GM18873 (cell line): Measurements from ENCODE around the gene PYGB.

ENCODE experiments used
- ATAC-seq: cut with Tn5 transposase; IDR thresholded peaks from one replicate; pipeline ENCODE4 v1.9.1; 2021; ENCODE audit warnings: mild to moderate bottlenecking, moderate library complexity, moderate number of reproducible peaks; ENCODE audit not compliant: unreplicated experiment, low FRiP score

PYGB gene

GRCh38 chr20:25292176-25292891 lies 44.4 kb downstream of the PYGB start:
- ATAC-seq, result no peak

GRCh38 chr20:25293507-25293906 lies 45.6 kb downstream of the PYGB start:
- ATAC-seq, result no peak

GRCh38 chr20:25293910-25294458 lies 46.1 kb downstream of the PYGB start:
- ATAC-seq, result no peak

GRCh38 chr20:25294459-25295385 lies 46.8 kb downstream of the PYGB start:
- ATAC-seq, result no peak

GRCh38 chr20:25295386-25296093 lies 47.7 kb downstream of the PYGB start:
- ATAC-seq, result no peak

GRCh38 chr20:25296094-25297093 lies 48.5 kb downstream of the PYGB start:
- ATAC-seq, result peak; percentile 23

- peak; percentile 66 for ATAC-seq
Measured at GRCh38 chr20:25297141-25297905, 49.4 kb downstream of the PYGB start.

- no peak for ATAC-seq
Measured at GRCh38 chr20:25299806-25300205, 51.9 kb downstream of the PYGB start.

GRCh38 chr20:25300496-25301170 lies 52.7 kb downstream of the PYGB start:
- no peak for ATAC-seq

- ATAC-seq, result no peak
Measured at GRCh38 chr20:25301357-25301920, 53.6 kb downstream of the PYGB start.

- ATAC-seq, result no peak
Measured at GRCh38 chr20:25302596-25302995, 54.7 kb downstream of the PYGB start.

GRCh38 chr20:25303292-25304024 lies 55.6 kb downstream of the PYGB start:
- no peak for ATAC-seq

- no peak for ATAC-seq
Measured at GRCh38 chr20:25304025-25304549, 56.2 kb downstream of the PYGB start.

- no peak for ATAC-seq
Measured at GRCh38 chr20:25306991-25307903, 59.4 kb downstream of the PYGB start.

GRCh38 chr20:25308083-25308491 lies 60.2 kb downstream of the PYGB start:
- no peak for ATAC-seq
